Esophagus muscularis mucosa (tissue), 4 donors: ENCODE measurements around the gene STAC. TPM values are rescaled to one million over a fixed set of nuclear protein-coding genes. Genes with fewer than 3 reads are reported as not detected.
A peak's percentile ranks its signal among the peaks of the same experiment; 100 is the strongest.

Experiments used
- DNase-seq: peaks from one replicate; pipeline ENCODE4 v3.0.0-alpha.2; 2017; ENCODE audit errors: extremely low spot score
- H3K27ac ChIP-seq, 4 donors: fragments of 200-600 bp; sonication (generic); replicated peaks in 1 of 4; 1 replicate in 3 of 4; 2 replicates in 1 of 4; pipeline ENCODE4 v1.5.1; 2016 to 2019; ENCODE audit warnings: mild to moderate bottlenecking in 1 of 4
- H3K27me3 ChIP-seq, 4 donors: fragments of 200-600 bp; sonication (generic); one replicate each; pipeline versions ENCODE4 v1.5.1 to v1.6.0; 2016 to 2019
- H3K36me3 ChIP-seq, 4 donors: fragments of 200-600 bp; sonication (generic); one replicate each; pipeline ENCODE4 v1.5.1; 2016 to 2019
- H3K4me1 ChIP-seq, 4 donors: fragments of 200-600 bp; sonication (generic); one replicate each; pipeline ENCODE4 v1.5.1; 2016 to 2019
- H3K4me3 ChIP-seq, 4 donors: fragments of 200-600 bp; sonication (generic); 1 replicate in 2 of 4; 2 replicates in 2 of 4; pipeline ENCODE4 v1.5.1; 2016 to 2019; ENCODE audit warnings: mild to moderate bottlenecking in 4 of 4, moderate library complexity in 1 of 4
- H3K9me3 ChIP-seq, 4 donors: fragments of 200-600 bp; sonication (generic); 1 replicate in 3 of 4; 2 replicates in 1 of 4; pipeline ENCODE4 v1.5.1; 2016 to 2019
- CTCF ChIP-seq, 3 experiments: fragments of 200-600 bp in 2 of 3; fragments of 450-650 bp in 1 of 3; sonication (generic) in 2 of 3; IDR thresholded peaks; one replicate each; pipeline ENCODE4 v1.5.1; 2017 to 2019; ENCODE audit warnings: antibody characterized with exemption in 3 of 3, mild to moderate bottlenecking in 2 of 3, moderate library complexity in 1 of 3
- EP300 ChIP-seq: sonication (generic); formaldehyde crosslinking; IDR thresholded peaks from one replicate; pipeline ENCODE4 v1.6.1; 2017; ENCODE audit warnings: antibody characterized with exemption
- POLR2A ChIP-seq: fragments of 450-650 bp; IDR thresholded peaks from one replicate; pipeline ENCODE4 v1.6.1; 2017; ENCODE audit warnings: antibody characterized with exemption, moderate library complexity, mild to moderate bottlenecking, low read depth
- POLR2AphosphoS5 ChIP-seq, 2 donors: sonication (generic); formaldehyde crosslinking; IDR thresholded peaks; one replicate each; pipeline ENCODE4 v1.6.1; 2017; ENCODE audit warnings: antibody characterized with exemption in 2 of 2
- WGBS: methylation state at CpG from one replicate; pipeline ENCODE4 v1.1.5; 2018; 5-methylcytosine and 5-hydroxymethylcytosine counted together
- intact Hi-C: fragments of 100-400 bp; cut with DNase I; formaldehyde crosslinking; loops from one replicate; pipeline ENCODE4 v1.15.1; 2023
- total RNA-seq, 4 donors: library from RNA; depleted of rRNA; stranded (reverse); fragments of >200 nt; gene quantifications; one replicate each; pipeline versions ENCODE4 v1.1.0 to v1.2.1, GENCODE V29; 2016

Gene STAC
- total RNA-seq, 4 donors from 2014 or later: 7.1 to 11.9 (median 8.0) TPM

DNA sequence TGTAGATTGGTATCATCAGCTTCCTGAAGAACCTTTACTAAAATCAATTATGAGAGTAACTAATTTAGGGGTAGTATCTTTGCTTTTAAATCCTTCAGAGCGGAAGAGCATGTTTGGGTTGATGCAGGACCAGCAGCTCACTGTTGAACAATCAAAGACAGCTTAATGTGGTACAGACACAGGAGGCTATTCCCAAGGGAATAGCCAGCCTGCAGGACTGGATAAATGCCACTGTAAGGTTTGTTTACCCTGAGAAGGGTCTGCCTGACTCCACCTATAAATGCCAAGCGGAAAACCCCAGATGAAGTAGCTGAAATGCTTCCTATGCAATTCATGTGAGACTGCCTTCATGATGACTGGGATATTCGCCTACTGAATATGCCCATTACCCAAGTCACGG, 16.0 kb upstream of the STAC start:
- Histone ChIP-seq H3K27ac (no peak overlapping the region), H3K9me3 (no peaks in the 10 kb centered on the region), H3K36me3 (no peaks in the 10 kb centered on the region), H3K4me1 (peaks cover 0 to 8% (median 6%) of the 10 kb centered on the region in 4 donors), H3K27me3 (no peaks in the 10 kb centered on the region), H3K4me3 (no peak overlapping the region)
- DNase-seq: no peak
- 90% methylated on average over 4 of the region's 4 CpGs for WGBS
- TF ChIP-seq CTCF (IDR thresholded peaks at IDR 0.05): no peak
- TF ChIP-seq EP300: no peak
- TF ChIP-seq POLR2A: no peak
- intact Hi-C loops: no loop called here

DNA sequence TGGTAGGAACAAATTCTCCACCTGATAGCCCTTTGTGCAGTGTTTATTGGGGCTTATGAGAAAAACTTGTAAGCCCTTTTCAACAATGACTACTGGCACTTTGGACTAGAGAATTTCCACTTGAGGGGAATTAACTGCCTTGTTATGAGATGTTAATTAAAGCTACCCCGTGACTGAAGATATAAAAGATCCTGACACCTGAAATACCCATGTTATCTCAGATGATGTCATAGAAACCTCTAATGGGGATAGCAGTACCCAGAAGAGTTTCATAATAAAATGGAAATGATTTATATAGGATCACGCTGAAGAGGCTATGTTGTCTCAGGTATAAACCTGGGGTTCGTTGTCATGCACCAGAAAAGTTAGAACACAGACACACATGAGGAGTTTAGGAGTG, 14.5 kb upstream of the STAC start:
- 95% methylated on average over 3 of the region's 3 CpGs for WGBS
- Histone ChIP-seq H3K4me3 (no peak overlapping the region), H3K4me1 (peaks cover 0 to 8% (median 6%) of the 10 kb centered on the region in 4 donors), H3K27ac (no peak overlapping the region), H3K36me3 (no peaks in the 10 kb centered on the region), H3K9me3 (no peaks in the 10 kb centered on the region), H3K27me3 (no peaks in the 10 kb centered on the region)
- DNase-seq: no peak
- TF ChIP-seq POLR2AphosphoS5 (IDR thresholded peaks at IDR 0.05) (no peak), EP300 (no peak), POLR2A (no peak), CTCF (IDR thresholded peaks at IDR 0.05) (no peak)
- intact Hi-C loops: no loop called here

DNA sequence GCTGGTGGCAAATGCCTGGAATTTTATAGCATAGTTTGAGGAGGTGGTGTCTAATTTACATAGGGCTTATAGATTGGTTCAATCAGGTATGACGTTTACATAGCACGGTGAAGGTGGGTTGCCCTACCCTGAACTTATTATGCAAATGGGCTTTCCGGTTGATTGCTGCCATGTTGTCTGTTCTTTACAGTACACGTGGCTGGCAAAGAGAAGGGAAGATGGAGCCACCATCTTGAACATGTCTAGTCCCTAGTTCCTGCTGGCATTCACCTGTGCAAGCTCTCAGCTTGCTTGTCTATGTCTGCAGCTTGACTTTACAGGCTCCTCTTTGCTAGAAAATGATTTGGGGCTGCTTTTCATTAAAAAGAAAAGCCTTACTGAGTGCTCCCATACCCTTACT, 14.0 kb upstream of the STAC start:
- H3K4me1 ChIP-seq: peaks cover 0 to 8% (median 6%) of the 10 kb centered on the region in 4 donors
- no peak for DNase-seq
- H3K36me3 ChIP-seq: no peaks in the 10 kb centered on the region
- no peak overlapping the region for H3K27ac ChIP-seq
- TF ChIP-seq EP300 (no peak), POLR2AphosphoS5 (IDR thresholded peaks at IDR 0.05) (no peak)
- 95% methylated on average over 4 of the region's 4 CpGs for WGBS
- no peaks in the 10 kb centered on the region for H3K27me3 ChIP-seq
- no peaks in the 10 kb centered on the region for H3K9me3 ChIP-seq
- H3K4me3 ChIP-seq: no peak overlapping the region
- intact Hi-C loops: no loop called here

DNA sequence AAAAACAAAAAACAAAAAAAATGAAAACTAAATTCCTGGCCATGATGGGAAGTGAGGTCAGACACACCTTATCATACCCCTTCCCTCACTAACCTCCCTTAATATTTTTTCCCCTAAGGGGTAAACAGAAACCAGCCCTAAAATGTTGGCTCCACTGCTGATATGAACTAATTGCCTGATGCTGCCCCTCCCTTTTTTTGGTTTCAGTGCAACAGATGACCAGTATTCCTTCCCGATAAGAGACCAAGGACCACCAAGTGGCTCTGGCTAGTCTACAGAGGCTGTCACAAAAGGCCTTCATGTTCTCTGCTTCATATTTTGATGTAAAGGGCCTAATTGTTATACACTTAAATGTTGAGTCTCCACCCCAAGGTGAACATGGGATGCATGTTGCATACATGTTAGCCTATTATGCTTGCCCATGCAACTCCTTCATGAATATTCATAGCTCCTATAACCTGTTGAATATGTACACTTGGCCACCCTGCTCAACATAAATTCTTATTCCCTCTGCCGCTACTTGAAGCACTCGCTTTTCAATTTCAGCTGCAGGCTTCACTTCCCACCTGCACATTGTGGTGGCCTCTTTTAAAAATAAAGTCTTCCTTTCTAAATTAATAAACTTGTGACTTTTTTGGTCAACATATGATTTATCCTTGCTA, 12.3 kb upstream of the STAC start:
- Histone ChIP-seq H3K36me3 (no peaks in the 10 kb centered on the region), H3K9me3 (no peaks in the 10 kb centered on the region), H3K4me1 (peaks cover 0 to 8% (median 6%) of the 10 kb centered on the region in 4 donors), H3K4me3 (no peak overlapping the region), H3K27ac (no peak overlapping the region), H3K27me3 (no peaks in the 10 kb centered on the region)
- DNase-seq: no peak
- intact Hi-C loops: no loop called here
- WGBS: 98% methylated on average over 3 of the region's 3 CpGs
- no peak for TF ChIP-seq POLR2A
- no peak for TF ChIP-seq POLR2AphosphoS5 (IDR thresholded peaks at IDR 0.05)
- TF ChIP-seq EP300: no peak
- no peak for TF ChIP-seq CTCF (IDR thresholded peaks at IDR 0.05)

DNA sequence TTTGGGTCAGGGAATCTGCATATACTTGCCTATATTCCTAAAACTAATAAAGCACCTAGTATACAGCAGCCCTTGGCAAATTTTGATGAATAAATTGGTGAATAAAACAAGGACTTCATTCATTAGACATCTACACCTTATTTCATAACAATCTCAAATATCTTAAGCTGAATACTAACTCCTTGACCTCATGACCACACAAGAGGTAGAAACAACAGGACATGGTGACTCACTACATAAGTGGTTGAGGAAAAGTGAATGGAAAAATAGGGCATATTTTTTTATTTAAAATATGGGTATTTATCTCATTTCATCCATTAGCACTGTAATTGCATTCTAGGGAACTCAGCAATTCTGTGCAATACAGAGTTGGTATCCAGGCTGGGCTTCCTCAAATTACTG, 7.8 kb upstream of the STAC start:
- peaks cover 0 to 18% (median 16%) of the 10 kb centered on the region in 4 donors for H3K4me1 ChIP-seq
- no peaks in the 10 kb centered on the region for H3K36me3 ChIP-seq
- peak overlapping the region in 1 of 4 donors; percentile 58 for H3K27ac ChIP-seq
- no peak for DNase-seq
- intact Hi-C loops: no loop called here
- H3K27me3 ChIP-seq: no peaks in the 10 kb centered on the region
- no peak overlapping the region for H3K4me3 ChIP-seq
- TF ChIP-seq EP300: no peak
- no peak for TF ChIP-seq CTCF (IDR thresholded peaks at IDR 0.05)
- TF ChIP-seq POLR2AphosphoS5 (IDR thresholded peaks at IDR 0.05): no peak
- no peak for TF ChIP-seq POLR2A
- no peaks in the 10 kb centered on the region for H3K9me3 ChIP-seq
